ENCODE data around the gene RPS6KB2. TPM values are rescaled to one million over a fixed set of nuclear protein-coding genes. Genes with fewer than 3 reads are reported as not detected.

The RPS6KB2 gene
- total and polyA plus RNA-seq, 9 of the 15 experiments (the other 6 are each of a cell fraction or from before 2014, with no cell fraction given) = 0.42 to 122 (median 82.6) TPM

DNA sequence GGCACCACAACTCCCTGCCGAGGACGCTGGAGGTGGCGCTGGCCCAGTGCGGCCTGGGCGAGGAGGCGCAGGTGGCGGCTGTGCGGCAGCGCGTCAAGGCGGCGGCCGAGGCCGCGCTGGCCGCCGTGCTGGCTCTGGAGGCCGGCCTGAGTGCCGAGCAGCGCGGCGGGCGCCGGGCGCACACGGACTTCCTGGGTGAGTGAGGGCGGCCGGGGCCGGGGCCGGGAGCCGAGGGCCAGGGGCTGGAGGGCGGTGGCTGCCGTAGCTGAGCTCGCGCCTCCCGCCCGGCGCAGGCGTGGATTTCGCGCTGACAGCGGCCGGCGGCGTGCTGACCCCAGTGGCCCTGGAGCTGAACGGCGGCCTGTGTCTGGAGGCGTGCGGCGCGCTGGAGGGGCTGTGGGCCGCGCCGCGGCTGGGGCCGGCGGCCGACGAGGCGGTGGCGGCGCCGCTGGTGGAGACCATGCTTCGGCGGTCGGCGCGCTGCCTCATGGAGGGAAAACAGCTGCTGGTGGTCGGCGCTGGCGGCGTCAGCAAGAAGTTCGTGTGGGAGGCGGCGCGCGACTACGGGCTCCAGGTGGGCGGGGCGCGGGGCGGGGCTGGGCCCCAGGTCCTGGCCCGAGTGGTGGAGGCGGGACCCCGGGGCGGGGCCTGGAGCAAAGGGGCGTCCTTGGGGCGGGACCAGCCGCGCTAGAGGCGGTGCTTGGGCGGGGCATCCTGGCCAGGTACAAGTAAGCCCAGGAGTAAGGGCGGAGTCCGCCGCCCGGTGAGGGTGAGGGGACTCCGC, 7.5 kb upstream of the RPS6KB2 start (continued):
- TF ChIP-seq ZNF133 (CRISPR knock-in tag; IDR thresholded peaks at IDR 0.05) = no peak
- TF ChIP-seq KDM5B (IDR thresholded peaks at IDR 0.05; ENCODE audit: insufficient replicate concordance, low read depth, low read length) = peak; percentile 65
- TF ChIP-seq NCOA6 (IDR thresholded peaks at IDR 0.05) = no peak
- TF ChIP-seq ZNF431 (CRISPR knock-in tag; IDR thresholded peaks at IDR 0.05) = no peak
- TF ChIP-seq PTRF (tag; IDR thresholded peaks at IDR 0.05) = no peak
- TF ChIP-seq, protein P1, sequence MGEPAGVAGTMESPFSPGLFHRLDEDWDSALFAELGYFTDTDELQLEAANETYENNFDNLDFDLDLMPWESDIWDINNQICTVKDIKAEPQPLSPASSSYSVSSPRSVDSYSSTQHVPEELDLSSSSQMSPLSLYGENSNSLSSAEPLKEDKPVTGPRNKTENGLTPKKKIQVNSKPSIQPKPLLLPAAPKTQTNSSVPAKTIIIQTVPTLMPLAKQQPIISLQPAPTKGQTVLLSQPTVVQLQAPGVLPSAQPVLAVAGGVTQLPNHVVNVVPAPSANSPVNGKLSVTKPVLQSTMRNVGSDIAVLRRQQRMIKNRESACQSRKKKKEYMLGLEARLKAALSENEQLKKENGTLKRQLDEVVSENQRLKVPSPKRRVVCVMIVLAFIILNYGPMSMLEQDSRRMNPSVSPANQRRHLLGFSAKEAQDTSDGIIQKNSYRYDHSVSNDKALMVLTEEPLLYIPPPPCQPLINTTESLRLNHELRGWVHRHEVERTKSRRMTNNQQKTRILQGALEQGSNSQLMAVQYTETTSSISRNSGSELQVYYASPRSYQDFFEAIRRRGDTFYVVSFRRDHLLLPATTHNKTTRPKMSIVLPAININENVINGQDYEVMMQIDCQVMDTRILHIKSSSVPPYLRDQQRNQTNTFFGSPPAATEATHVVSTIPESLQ (CRISPR knock-in tag; IDR thresholded peaks at IDR 0.05) = no peak
- peak in 1 of 2 experiments; percentile 78; a peak in 2 of 4 replicates for TF ChIP-seq NONO (IDR thresholded peaks at IDR 0.05; ENCODE audit: low read depth in 2 of 2, low read length in 1 of 2)
- TF ChIP-seq HNRNPL (IDR thresholded peaks at IDR 0.05; ENCODE audit: low read depth, low read length) = no peak
- no peak for TF ChIP-seq KDM1A (IDR thresholded peaks at IDR 0.05)
- TF ChIP-seq HMG20B (CRISPR knock-in tag; IDR thresholded peaks at IDR 0.05) = no peak
- no peak for TF ChIP-seq NR3C1 (CRISPR knock-in tag; IDR thresholded peaks at IDR 0.05)
- no peak for TF ChIP-seq ZNF584 (CRISPR knock-in tag; IDR thresholded peaks at IDR 0.05; ENCODE audit: low read depth)
- TF ChIP-seq ELF4 (CRISPR knock-in tag; IDR thresholded peaks at IDR 0.05) = no peak
- TF ChIP-seq MTA1 (IDR thresholded peaks at IDR 0.05; ENCODE audit: borderline replicate concordance) = no peak
- no peak for TF ChIP-seq ZNF699 (CRISPR knock-in tag; IDR thresholded peaks at IDR 0.05; ENCODE audit: insufficient replicate concordance)
- no peak for TF ChIP-seq ZNF165 (CRISPR knock-in tag; IDR thresholded peaks at IDR 0.05; ENCODE audit: borderline replicate concordance)
- TF ChIP-seq, protein P2, sequence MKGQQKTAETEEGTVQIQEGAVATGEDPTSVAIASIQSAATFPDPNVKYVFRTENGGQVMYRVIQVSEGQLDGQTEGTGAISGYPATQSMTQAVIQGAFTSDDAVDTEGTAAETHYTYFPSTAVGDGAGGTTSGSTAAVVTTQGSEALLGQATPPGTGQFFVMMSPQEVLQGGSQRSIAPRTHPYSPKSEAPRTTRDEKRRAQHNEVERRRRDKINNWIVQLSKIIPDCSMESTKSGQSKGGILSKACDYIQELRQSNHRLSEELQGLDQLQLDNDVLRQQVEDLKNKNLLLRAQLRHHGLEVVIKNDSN (CRISPR knock-in tag; IDR thresholded peaks at IDR 0.05) = no peak
- TF ChIP-seq RFX1 (IDR thresholded peaks at IDR 0.05) = no peak
- no peak for TF ChIP-seq ETV1 (tag; conservative IDR thresholded peaks at IDR 0.05; ENCODE audit: low read depth)
- TF ChIP-seq, protein P3, sequence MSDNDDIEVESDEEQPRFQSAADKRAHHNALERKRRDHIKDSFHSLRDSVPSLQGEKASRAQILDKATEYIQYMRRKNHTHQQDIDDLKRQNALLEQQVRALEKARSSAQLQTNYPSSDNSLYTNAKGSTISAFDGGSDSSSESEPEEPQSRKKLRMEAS (CRISPR knock-in tag; IDR thresholded peaks at IDR 0.05) = peak; percentile 54; the same call in 1 of the 2 replicates
- TF ChIP-seq, protein P4, sequence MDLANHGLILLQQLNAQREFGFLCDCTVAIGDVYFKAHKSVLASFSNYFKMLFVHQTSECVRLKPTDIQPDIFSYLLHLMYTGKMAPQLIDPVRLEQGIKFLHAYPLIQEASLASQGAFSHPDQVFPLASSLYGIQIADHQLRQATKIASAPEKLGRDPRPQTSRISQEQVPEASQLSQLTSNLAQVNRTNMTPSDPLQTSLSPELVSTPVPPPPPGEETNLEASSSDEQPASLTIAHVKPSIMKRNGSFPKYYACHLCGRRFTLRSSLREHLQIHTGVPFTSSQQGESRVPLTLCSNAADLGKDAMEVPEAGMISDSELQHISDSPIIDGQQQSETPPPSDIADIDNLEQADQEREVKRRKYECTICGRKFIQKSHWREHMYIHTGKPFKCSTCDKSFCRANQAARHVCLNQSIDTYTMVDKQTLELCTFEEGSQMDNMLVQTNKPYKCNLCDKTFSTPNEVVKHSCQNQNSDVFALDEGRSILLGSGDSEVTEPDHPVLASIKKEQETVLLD (IDR thresholded peaks at IDR 0.05) = no peak
- TF ChIP-seq, protein P5, sequence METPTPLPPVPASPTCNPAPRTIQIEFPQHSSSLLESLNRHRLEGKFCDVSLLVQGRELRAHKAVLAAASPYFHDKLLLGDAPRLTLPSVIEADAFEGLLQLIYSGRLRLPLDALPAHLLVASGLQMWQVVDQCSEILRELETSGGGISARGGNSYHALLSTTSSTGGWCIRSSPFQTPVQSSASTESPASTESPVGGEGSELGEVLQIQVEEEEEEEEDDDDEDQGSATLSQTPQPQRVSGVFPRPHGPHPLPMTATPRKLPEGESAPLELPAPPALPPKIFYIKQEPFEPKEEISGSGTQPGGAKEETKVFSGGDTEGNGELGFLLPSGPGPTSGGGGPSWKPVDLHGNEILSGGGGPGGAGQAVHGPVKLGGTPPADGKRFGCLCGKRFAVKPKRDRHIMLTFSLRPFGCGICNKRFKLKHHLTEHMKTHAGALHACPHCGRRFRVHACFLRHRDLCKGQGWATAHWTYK (CRISPR knock-in tag; IDR thresholded peaks at IDR 0.05) = peak; percentile 38; the same call in 1 of the 2 replicates
- TF ChIP-seq ZNF174 (CRISPR knock-in tag; IDR thresholded peaks at IDR 0.05) = no peak

Data from K562 (cell line).